ENCODE data around the gene LURAP1L.

LURAP1L gene, protein sequence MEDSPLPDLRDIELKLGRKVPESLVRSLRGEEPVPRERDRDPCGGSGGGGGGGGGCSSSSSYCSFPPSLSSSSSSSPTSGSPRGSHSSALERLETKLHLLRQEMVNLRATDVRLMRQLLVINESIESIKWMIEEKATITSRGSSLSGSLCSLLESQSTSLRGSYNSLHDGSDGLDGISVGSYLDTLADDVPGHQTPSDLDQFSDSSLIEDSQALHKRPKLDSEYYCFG

GRCh38 chr9:12774861-12775678 lies at the start of gene LURAP1L:
TSS of gene LURAP1L (plus strand) at chr9:12775020. CDS start at chr9:12775716, 696 bp downstream.
- peak; percentile 82 for DNase-seq

- no peak for DNase-seq
These were observed 48.0 kb upstream of the LURAP1L start for GRCh38 chr9:12726795-12727194.

DNA sequence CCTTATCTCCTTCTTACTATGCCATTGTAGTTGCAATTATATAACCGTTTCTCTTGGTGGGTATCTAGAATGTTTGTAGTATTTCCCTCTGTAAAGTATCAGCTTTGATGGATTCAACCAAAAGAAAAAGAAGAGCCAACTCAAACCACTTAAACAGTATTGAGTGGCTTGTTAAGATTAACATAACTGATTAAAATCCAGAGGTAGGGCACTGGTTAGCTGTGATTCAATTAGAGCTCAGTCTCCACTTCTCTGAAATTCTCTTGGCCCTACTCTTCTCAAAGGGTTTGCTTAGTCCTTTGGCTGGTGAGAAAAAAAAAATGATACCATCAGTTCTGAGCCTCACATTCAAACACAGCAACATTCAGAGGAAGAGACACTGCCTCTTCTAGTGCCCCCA lies 44.6 kb upstream of the LURAP1L start:
- DNase-seq: no peak

DNA sequence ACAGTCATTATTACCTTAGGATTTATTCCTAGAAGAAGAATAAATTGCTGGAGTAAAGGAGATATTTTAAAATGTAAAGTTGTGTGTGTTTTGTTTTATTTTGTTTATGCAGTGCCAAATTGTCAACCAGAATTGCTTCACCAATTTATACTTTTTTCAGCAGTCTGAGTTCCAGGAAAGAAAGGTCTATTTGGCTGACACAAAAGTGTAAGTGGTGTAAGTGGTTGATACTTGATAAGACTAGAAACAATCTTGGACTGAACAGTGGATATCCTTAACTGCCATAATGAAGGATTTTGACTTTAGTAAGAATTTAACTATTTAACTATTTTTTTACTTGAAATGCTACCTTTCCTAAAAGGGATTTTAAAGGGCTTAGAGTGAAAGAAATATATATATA lies 43.9 kb upstream of the LURAP1L start:
- DNase-seq: no peak

DNA sequence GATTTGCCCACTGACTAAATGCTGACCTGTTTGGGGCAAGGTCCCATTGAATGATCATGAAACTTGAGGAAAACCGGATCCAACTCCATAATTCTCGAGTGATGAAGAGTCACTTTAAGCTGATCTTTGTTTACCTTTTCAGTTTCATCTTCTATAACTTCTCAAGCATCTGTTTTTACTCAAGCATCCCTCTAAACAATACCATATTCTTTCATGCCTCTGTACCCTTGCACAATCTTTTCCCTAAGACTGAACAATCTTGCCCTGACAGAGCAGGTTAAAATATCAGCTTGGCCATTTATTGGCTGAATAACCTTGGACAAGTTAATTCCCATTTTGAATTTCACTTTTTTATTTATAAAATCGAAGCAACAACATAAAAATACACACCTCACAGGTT lies 41.8 kb upstream of the LURAP1L start:
- DNase-seq: no peak

DNA sequence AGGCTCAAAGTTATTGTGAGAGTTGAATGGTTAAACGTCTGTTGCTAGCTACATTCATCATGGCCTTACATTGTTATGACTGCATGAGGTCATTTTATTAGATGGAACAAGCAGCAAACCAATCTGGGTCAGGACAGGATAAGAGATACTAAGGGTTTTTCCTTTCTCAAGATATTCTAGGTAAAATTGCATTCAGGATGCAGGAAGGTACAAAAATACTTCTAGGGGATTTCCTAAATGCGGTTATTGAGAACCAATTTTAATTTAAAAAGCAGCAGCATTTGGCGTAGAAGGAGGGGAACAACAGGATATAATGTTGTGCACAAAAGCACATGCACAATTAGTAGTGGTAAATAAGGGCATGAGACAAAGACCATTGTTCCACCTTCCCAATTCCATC lies 39.2 kb upstream of the LURAP1L start:
- DNase-seq: no peak

GRCh38 chr9:12737871-12738270 lies 36.9 kb upstream of the LURAP1L start:
- DNase-seq: no peak

- no peak for DNase-seq
These were observed 35.7 kb upstream of the LURAP1L start for GRCh38 chr9:12739014-12739652.

- no peak for DNase-seq
These were observed 34.0 kb upstream of the LURAP1L start for GRCh38 chr9:12740845-12741244.

GRCh38 chr9:12748016-12748415 lies 26.8 kb upstream of the LURAP1L start:
- no peak for DNase-seq

- no peak for DNase-seq
These were observed 25.9 kb upstream of the LURAP1L start for GRCh38 chr9:12748954-12749353.

GRCh38 chr9:12753931-12754330 lies 20.9 kb upstream of the LURAP1L start:
- DNase-seq: no peak

DNA sequence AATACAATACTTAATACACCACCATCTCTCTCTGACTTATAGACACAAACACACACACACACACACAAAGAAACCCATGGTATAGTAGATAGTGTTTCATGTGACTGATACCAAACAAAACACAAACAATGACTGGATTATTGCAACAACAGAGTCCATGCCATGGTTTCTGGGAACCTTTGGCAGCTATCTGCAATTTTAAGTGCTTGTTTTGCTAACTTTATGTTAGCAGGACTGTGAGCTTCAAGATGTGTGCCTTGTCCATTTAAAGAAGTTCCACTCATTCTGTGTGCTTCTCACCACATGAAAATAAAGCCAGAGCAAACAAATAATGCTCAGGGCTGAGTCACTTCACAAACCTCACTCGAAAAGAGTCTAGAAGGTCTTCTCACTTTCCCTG lies 15.1 kb upstream of the LURAP1L start:
- DNase-seq: no peak

DNA sequence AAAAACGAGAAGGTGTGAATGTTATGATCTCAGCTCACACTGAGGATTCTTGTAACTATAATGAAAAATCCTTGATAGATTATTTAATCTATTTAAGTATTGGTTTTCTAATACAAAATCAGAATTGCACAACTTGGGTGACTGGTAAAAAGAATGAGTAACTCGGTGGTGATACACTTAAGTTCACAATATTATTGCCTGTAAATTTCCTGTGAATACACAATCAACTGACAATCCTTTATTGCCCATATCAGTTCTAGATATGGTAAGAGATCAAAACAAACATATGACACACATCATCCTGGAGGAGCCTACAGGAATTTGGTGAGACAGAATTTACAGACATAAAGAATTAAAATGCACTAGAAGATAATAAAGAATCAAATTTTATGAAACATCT lies 14.1 kb upstream of the LURAP1L start:
- no peak for DNase-seq

GRCh38 chr9:12764150-12764549 lies 10.7 kb upstream of the LURAP1L start:
- DNase-seq: no peak

- no peak for DNase-seq
These were observed 9.6 kb upstream of the LURAP1L start for GRCh38 chr9:12765088-12765798.

DNA sequence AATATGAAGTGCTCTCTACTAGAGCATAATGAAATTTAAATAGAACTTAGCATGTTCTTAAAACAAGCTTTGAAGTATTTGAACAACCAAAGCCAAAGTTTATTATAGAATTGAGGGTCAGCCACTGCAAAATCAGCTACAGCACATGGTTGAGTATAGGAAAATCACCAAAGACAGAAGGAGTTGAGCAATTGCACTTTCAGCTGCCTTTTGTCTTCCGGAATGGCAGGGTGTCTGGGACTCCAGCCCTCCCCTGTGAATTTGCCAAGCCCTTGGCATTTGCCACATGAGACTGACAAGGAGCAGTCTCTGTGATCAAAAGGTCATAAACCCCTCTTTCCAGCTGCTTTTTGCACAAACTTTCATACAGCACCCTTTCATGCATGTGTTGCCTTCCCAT lies 8.5 kb upstream of the LURAP1L start:
- no peak for DNase-seq

DNA sequence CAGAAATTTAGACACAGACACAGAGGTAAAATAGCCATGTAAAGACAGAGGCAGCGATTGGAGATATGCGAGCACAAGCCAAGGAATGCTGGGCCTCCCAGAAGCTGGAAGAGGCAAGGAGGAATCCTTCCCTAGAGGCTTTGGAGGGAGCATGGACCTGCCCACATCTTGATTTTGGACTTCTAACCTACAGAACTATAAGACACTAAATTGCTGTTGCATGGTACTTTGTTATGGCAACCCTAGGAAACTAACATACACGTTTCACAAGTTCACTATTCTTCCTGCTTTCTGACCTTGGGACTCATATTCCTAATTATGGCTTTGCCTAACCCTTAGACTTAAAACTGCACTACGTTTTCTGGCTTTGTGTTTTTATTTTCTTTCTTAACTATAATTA lies 4.6 kb upstream of the LURAP1L start:
- no peak for DNase-seq

- no peak for DNase-seq
These were observed 2.9 kb upstream of the LURAP1L start for GRCh38 chr9:12771891-12772290.

DNA sequence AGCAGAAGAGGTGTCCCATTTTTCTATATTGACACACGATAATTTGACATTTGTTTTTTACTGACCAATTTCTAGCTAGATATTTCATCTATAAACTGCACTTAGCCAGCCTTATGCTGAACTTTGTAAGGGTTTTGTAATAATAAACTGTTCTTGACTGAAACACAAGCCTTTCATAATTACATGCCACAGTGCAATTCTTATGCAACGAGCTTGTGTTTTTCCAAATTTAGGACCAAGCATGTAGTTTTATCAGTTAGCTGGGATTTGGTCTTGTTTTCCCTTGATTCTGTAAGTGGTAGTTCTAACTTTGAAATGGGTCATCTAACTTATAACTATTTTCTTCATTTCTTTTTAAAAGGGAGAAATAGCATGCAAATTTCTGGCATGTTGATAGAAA lies 1.3 kb upstream of the LURAP1L start:
- no peak for DNase-seq

DNA sequence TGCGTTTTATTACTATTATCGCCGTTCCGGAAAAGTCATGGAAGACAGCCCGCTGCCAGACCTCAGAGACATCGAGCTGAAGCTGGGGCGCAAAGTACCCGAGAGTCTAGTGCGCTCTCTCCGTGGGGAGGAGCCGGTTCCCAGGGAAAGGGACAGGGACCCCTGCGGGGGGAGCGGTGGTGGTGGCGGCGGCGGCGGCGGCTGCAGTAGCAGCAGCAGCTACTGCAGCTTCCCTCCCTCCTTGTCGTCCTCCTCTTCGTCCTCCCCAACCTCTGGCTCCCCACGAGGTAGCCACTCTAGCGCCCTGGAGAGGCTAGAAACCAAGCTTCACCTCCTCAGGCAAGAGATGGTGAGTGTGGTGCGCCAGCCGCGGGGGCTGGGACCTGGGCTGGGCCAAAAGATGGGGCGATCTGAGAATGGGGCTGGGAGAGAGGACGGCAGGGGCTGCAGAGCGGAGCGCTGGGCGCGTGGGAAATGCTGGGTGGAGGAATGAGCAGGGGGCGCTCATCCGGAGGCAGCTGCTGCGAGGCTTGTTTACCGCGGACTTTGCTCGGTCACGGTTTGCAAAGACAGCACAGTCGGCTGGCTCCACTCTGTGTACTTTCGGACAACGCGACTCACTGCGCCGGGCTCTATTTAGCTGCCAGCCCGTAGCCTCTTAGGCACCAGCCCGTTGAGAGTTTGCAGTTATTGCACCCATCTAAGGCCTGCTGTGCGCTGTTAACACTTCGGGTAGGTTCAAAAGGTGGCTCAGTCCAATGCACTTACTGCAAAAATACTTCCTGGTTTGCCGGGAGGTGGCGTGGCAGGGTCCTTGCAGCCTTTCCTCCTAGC lies 1.1 kb downstream of the LURAP1L start:
- peak; percentile 95 for DNase-seq

DNA sequence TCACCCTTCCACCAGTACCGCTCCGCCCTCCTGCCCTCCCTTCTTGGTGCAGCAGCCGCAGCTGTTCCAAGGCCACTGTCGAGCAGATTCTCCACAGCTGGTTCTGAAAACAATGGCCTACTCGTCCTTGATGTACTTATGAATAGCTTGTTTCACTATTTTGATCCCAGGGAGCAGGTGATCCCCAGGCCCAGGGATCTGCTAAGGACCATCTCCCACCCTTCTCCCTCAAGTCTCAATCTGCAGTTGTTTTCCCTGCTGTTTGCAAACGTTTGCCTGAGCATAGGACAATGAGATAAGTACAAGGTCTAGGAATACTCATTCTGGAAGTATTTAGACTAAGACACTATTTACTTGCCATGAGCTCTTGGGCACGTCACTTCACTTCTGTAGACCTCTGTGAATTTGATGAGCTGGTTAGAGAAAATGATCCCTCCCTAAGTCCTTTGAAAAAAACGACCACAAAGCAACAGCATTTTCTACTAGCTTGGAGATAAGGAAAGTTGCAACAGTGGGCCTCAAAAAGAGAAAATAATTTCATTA lies 1.8 kb downstream of the LURAP1L start:
- no peak for DNase-seq
